Bronchial epithelial cell (primary cell): ENCODE results near the gene CIZ1. TPM values are rescaled to one million over a fixed set of nuclear protein-coding genes. Genes with fewer than 3 reads are reported as not detected.

ENCODE experiments used
- DNase-seq: peaks from one replicate; pipeline ENCODE4 v3.0.0-alpha.2; 2010; ENCODE audit warnings: low read depth
- FAIRE-seq: peaks from 2 replicates; lab custom pipeline; 2011; peaks lifted over from hg19 to GRCh38; lab: Jason Lieb, UNC
- H3K27me3 ChIP-seq: 2 replicates; pipeline ENCODE4 v1.5.1; 2011; ENCODE audit warnings: low read length; ENCODE audit not compliant: control insufficient read depth, insufficient read depth
- H3K36me3 ChIP-seq: 2 replicates; pipeline ENCODE4 v1.5.1; 2011; ENCODE audit warnings: low read length; ENCODE audit not compliant: control insufficient read depth, insufficient read depth
- H3K4me3 ChIP-seq: 2 replicates; pipeline ENCODE4 v1.5.1; 2011; ENCODE audit warnings: mild to moderate bottlenecking, low read depth, low read length, control low read depth
- CTCF ChIP-seq: IDR thresholded peaks from 2 replicates; pipeline ENCODE4 v1.5.1; 2011; ENCODE audit warnings: mild to moderate bottlenecking, moderate library complexity, low read length, control low read depth, inconsistent platforms; ENCODE audit not compliant: insufficient read depth, severe bottlenecking
- total RNA-seq: library from RNA; depleted of rRNA; stranded (reverse); fragments of >200 nt; gene quantifications from 2 replicates; pipeline ENCODE4 v1.2.1, GENCODE V29; 2014

The CIZ1 gene
- total RNA-seq, 1 donor from 2014 or later: 15.0 TPM

GRCh38 chr9:128163027-128163515, 28.3 kb downstream of the CIZ1 start:
- H3K27me3 ChIP-seq: no peaks in the 10 kb centered on the region
- DNase-seq (no peak), FAIRE-seq (no peak)
- H3K4me3 ChIP-seq: no peak overlapping the region
- H3K36me3 ChIP-seq: peaks cover 19% of the 10 kb centered on the region
- TF ChIP-seq CTCF: no peak

GRCh38 chr9:128162215-128163026, 29.0 kb downstream of the CIZ1 start:
- Histone ChIP-seq H3K27me3 (no peaks in the 10 kb centered on the region), H3K4me3 (no peak overlapping the region), H3K36me3 (peaks cover 14% of the 10 kb centered on the region)
- TF ChIP-seq CTCF: no peak
- FAIRE-seq (no peak), DNase-seq (no peak)

GRCh38 chr9:128161215-128161902, 30.0 kb downstream of the CIZ1 start:
- no peak for FAIRE-seq
- no peak for TF ChIP-seq CTCF
- peaks cover 10% of the 10 kb centered on the region for H3K36me3 ChIP-seq
- no peaks in the 10 kb centered on the region for H3K27me3 ChIP-seq
- peak overlapping the region; percentile 93 for H3K4me3 ChIP-seq
- DNase-seq: no peak

GRCh38 chr9:128160603-128160987, 30.8 kb downstream of the CIZ1 start:
- DNase-seq: no peak
- no peak for TF ChIP-seq CTCF
- H3K27me3 ChIP-seq: no peaks in the 10 kb centered on the region
- no peak for FAIRE-seq
- H3K4me3 ChIP-seq: peak overlapping the region; percentile 93
- peaks cover 6% of the 10 kb centered on the region for H3K36me3 ChIP-seq

GRCh38 chr9:128159784-128160602, 31.4 kb downstream of the CIZ1 start, which contains the start of gene BBLN:
Gene BBLN (plus strand): TSS chr9:128160265. CDS start chr9:128160408, 143 bp downstream.
- H3K4me3 ChIP-seq: peak within 1 kb of the TSS; percentile 93
- FAIRE-seq (no peak), DNase-seq (peak; percentile 67)
- no peaks in the 10 kb centered on the region for H3K27me3 ChIP-seq
- no peak for TF ChIP-seq CTCF
- H3K36me3 ChIP-seq: peaks cover 6% of the 10 kb centered on the region
